ENCODE data around the gene CXorf66.
"Not testable (repeated sequence)": the region's sequence is repeated elsewhere in the genome, so short reads cannot be mapped to it uniquely, and the experiment has no call there.

Gene CXorf66

GRCh38 chrX:139924696-139925095, 40.6 kb downstream of the CXorf66 start:
- DNase-seq: no peak

GRCh38 chrX:139924069-139924695, 41.1 kb downstream of the CXorf66 start:
- DNase-seq: no peak

DNA sequence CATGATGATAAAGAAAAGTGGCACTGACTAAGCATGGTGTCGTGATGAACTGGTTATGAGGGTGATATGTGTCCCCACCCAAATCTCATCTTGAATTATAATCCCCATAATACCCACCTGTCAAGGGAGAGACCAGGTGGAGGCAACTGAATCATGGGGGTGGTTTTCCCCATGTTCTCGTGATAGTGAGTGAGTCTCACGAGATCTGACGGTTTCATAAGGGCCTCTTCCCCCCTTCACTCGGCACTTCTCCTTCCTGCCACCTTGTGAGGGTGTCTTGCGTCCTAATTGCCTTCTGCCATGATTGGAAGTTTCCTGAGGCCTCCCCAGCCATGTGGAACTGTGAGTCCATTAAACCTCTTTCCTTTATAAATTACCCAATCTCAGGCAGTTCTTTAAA, 44.2 kb downstream of the CXorf66 start:
- not testable (repeated sequence) for DNase-seq

GRCh38 chrX:139920316-139920715, 45.0 kb downstream of the CXorf66 start:
- DNase-seq: no peak

DNA sequence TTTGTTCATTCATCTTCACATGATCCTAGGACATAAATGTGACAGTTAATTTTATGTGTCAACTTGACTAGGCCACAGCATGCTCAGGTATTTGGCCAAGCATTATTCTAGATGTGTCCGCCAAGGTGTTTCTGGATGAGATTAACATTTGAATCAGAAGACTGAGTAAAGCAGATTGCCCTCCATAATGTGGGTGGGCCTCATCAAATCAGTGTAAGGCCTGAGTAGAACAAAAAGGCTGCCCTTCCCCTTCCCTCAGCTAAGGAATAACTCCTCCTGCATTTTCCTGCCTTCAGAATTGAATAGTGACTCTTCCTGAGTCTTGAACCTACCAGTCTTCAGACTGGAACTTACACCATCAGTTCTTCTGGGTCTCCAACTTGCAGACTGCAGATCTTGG, 50.9 kb downstream of the CXorf66 start:
- DNase-seq: no peak

DNA sequence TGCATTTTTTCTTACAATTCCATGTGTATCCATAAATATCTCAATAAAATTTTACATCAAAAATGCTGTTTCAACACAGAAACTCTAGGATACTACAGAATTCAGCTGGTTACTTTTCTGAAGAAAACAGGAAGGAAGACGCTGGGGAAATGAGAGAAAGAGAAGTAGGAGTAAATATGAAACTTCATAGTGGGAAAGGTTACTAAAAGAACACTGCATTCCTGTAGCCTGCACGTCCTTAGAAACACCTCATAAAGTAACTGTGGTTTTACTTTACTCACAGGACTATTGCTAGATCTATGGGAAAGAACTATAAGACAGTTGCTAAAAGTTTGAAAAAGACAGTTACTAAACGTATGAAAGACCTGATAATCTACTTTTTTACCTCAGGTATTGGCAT, 55.6 kb downstream of the CXorf66 start:
- no peak for DNase-seq

GRCh38 chrX:139907078-139907477, 58.2 kb downstream of the CXorf66 start:
- DNase-seq: no peak

DNA sequence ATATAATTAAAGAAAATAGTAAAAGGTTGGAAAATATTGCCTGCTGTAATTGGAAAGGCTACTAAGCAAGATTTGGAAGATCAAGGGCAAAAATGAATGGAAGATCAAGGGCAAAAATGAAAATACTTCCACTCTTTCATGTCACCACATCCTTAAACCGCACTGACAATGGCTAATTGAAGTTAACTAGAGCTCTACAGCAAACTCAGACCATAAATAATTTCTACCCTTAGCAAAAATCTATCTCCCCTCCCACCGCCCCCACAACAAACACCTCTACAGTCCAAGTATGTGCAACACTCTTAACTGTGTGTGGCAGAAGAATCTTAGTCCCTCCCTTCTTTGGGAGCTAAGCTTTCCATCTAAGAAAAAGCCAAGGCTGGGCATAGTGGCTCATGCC, 59.6 kb downstream of the CXorf66 start:
- no peak for DNase-seq
